Activated CD8-positive, alpha-beta memory T cell treated with anti-CD3 and anti-CD28 coated beads for 1 hour (primary cell): Measurements from ENCODE around the gene SORL1.
A peak's percentile ranks its signal among the peaks of the same experiment; 100 is the strongest.
"Not testable (repeated sequence)": the region's sequence is repeated elsewhere in the genome, so short reads cannot be mapped to it uniquely, and the experiment has no call there.

Experiments
- DNase-seq, 2 donors: peaks; one replicate each; pipeline ENCODE4 v3.0.0-alpha.2; 2020; ENCODE audit warnings: low read depth in 1 of 2; ENCODE audit errors: extremely low read depth in 1 of 2

The SORL1 gene

GRCh38 chr11:121476379-121477032, 24.4 kb downstream of the SORL1 start:
- DNase-seq = no peak

GRCh38 chr11:121478226-121478894, 26.2 kb downstream of the SORL1 start:
- DNase-seq = no peak

- no peak for DNase-seq
Observed at GRCh38 chr11:121478895-121479697, 27.0 kb downstream of the SORL1 start.

GRCh38 chr11:121479698-121480238, 27.7 kb downstream of the SORL1 start:
- DNase-seq = no peak

GRCh38 chr11:121481484-121482230, 29.5 kb downstream of the SORL1 start:
- DNase-seq = not testable (repeated sequence)

- peak in 1 of 2 donors; percentile 27 for DNase-seq
Observed at GRCh38 chr11:121482231-121483129, 30.4 kb downstream of the SORL1 start.

- no peak for DNase-seq
Observed at GRCh38 chr11:121483805-121484480, 31.8 kb downstream of the SORL1 start.

- DNase-seq = no peak
Observed at GRCh38 chr11:121485216-121485615, 33.1 kb downstream of the SORL1 start.

GRCh38 chr11:121486054-121486453, 33.9 kb downstream of the SORL1 start:
- no peak for DNase-seq

- DNase-seq = no peak
Observed at GRCh38 chr11:121487191-121487590, 35.1 kb downstream of the SORL1 start.

GRCh38 chr11:121488170-121488569, 36.1 kb downstream of the SORL1 start:
- no peak for DNase-seq

GRCh38 chr11:121488641-121489040, 36.5 kb downstream of the SORL1 start:
- no peak for DNase-seq

- DNase-seq = no peak
Observed at GRCh38 chr11:121489823-121490222, 37.7 kb downstream of the SORL1 start.

GRCh38 chr11:121494355-121495099, 42.4 kb downstream of the SORL1 start:
- DNase-seq = no peak

GRCh38 chr11:121497176-121497998, 45.3 kb downstream of the SORL1 start:
- no peak for DNase-seq

GRCh38 chr11:121499405-121499804, 47.3 kb downstream of the SORL1 start:
- DNase-seq = no peak

GRCh38 chr11:121500275-121500674, 48.2 kb downstream of the SORL1 start:
- DNase-seq = no peak

- DNase-seq = no peak
Observed at GRCh38 chr11:121500717-121501116, 48.6 kb downstream of the SORL1 start.
